H1 (cell line): ENCODE measurements around the gene ANKFN1. TPM values are rescaled to one million over a fixed set of nuclear protein-coding genes. Genes with fewer than 3 reads are reported as not detected.

Experiments
- CTCF ChIA-PET: fragments of 300-600 bp; sonication (Branson Sonifier 250); formaldehyde crosslinking; loops from one replicate; lab custom pipeline; 2021; ENCODE audit not compliant: partially characterized antibody; lab: Charles Lee
- POLR2A ChIA-PET: fragments of 300-600 bp; sonication (Branson Sonifier 250); formaldehyde crosslinking; loops from one replicate; lab custom pipeline; 2021; ENCODE audit warnings: inconsistent platforms; ENCODE audit not compliant: partially characterized antibody; lab: Charles Lee
- DNase-seq, 2 experiments: peaks; one replicate each; pipeline versions ENCODE4 v3.0.0 to v3.0.0-alpha.2; 2010 to 2022; ENCODE audit warnings: low spot score in 2 of 2, low read depth in 1 of 2, mixed read lengths in 1 of 2
- FAIRE-seq: peaks from 2 replicates; lab custom pipeline; 2011; peaks lifted over from hg19 to GRCh38; lab: Jason Lieb, UNC
- H2AFZ ChIP-seq: 2 replicates; pipeline ENCODE4 v1.8.1; 2012; ENCODE audit warnings: low read length, inconsistent platforms
- H2AK5ac ChIP-seq: 2 replicates; pipeline ENCODE4 v1.6.1; 2013; ENCODE audit warnings: low read depth, low read length
- H2BK120ac ChIP-seq: replicated peaks from 2 replicates; pipeline ENCODE3; 2013; ENCODE audit warnings: low read depth, low read length, inconsistent platforms
- H2BK12ac ChIP-seq: 2 replicates; pipeline ENCODE4 v1.6.1; 2013; ENCODE audit warnings: low read depth, low read length
- H2BK15ac ChIP-seq: 2 replicates; pipeline ENCODE4 v1.6.1; 2013; ENCODE audit warnings: low read length
- H2BK20ac ChIP-seq: 2 replicates; pipeline ENCODE4 v1.6.1; 2013; ENCODE audit warnings: low read length
- H2BK5ac ChIP-seq: 2 replicates; pipeline ENCODE4 v1.6.1; 2013; ENCODE audit warnings: low read depth, low read length
- H3K14ac ChIP-seq: 2 replicates; pipeline ENCODE4 v1.6.1; 2013; ENCODE audit warnings: inconsistent platforms; ENCODE audit not compliant: insufficient read length
- H3K18ac ChIP-seq: 2 replicates; pipeline ENCODE4 v1.6.1; 2013; ENCODE audit warnings: low read length; ENCODE audit errors: extremely low read depth
- H3K23ac ChIP-seq: 2 replicates; pipeline ENCODE4 v1.6.1; 2013; ENCODE audit warnings: inconsistent platforms; ENCODE audit not compliant: insufficient read length
- H3K23me2 ChIP-seq: 2 replicates; pipeline ENCODE4 v1.6.1; 2013; ENCODE audit warnings: low read depth, low read length
- H3K27ac ChIP-seq: 2 replicates; pipeline ENCODE4 v1.6.1; 2011; ENCODE audit warnings: low read depth, low read length, inconsistent platforms
- H3K27me3 ChIP-seq, 4 experiments: replicated peaks in 1 of 4; 1 replicate in 1 of 4; 2 replicates in 3 of 4; pipeline versions ENCODE4 v1.6.1 to v1.8.1; 2011 to 2013; ENCODE audit warnings: low read length in 3 of 4, mild to moderate bottlenecking in 3 of 4, inconsistent platforms in 2 of 4, mixed read lengths in 2 of 4, moderate library complexity in 1 of 4; ENCODE audit not compliant: control insufficient read depth in 3 of 4, insufficient read depth in 3 of 4; ENCODE audit errors: extremely low read depth in 1 of 4
- H3K36me3 ChIP-seq, 4 experiments: 2 replicates each; pipeline versions ENCODE4 v1.6.1 to v1.8.1; 2011 to 2013; ENCODE audit warnings: mild to moderate bottlenecking in 4 of 4, low read length in 3 of 4, moderate library complexity in 2 of 4, control low read depth in 1 of 4, inconsistent platforms in 1 of 4; ENCODE audit not compliant: insufficient read depth in 4 of 4, control insufficient read depth in 2 of 4
- H3K4ac ChIP-seq: replicated peaks from 2 replicates; pipeline ENCODE3; 2013; ENCODE audit warnings: low read length, low read depth, mixed read lengths, inconsistent platforms; ENCODE audit not compliant: insufficient read length
- H3K4me1 ChIP-seq, 4 experiments: replicated peaks in 1 of 4; 1 replicate in 1 of 4; 2 replicates in 3 of 4; pipeline versions ENCODE4 v1.6.1 to v1.8.1; 2011 to 2013; ENCODE audit warnings: low read length in 3 of 4, inconsistent platforms in 2 of 4, mixed read lengths in 1 of 4; ENCODE audit not compliant: insufficient read depth in 4 of 4, control insufficient read depth in 3 of 4
- H3K4me2 ChIP-seq, 2 experiments: 2 replicates each; pipeline versions ENCODE4 v1.6.1 to v1.8.1; 2011 to 2013; ENCODE audit warnings: low read depth in 2 of 2, low read length in 2 of 2, control low read depth in 1 of 2, inconsistent platforms in 1 of 2, mild to moderate bottlenecking in 1 of 2; ENCODE audit not compliant: insufficient read depth in 1 of 2
- H3K4me3 ChIP-seq, 4 experiments: fragments of 200-600, 300-600 bp in 1 of 4; sonication (generic), shearing (Covaris generic), sonication (Bioruptor Twin) in 1 of 4; 2 replicates each; pipeline versions ENCODE4 v1.5.1 to v1.8.1; 2011 to 2016; ENCODE audit warnings: low read length in 4 of 4, low read depth in 3 of 4, control low read depth in 2 of 4, inconsistent platforms in 2 of 4, mild to moderate bottlenecking in 2 of 4, mixed read lengths in 1 of 4, moderate library complexity in 1 of 4; ENCODE audit not compliant: insufficient read depth in 2 of 4; ENCODE audit errors: extremely low read depth in 1 of 4
- H3K56ac ChIP-seq: replicated peaks from 2 replicates; pipeline ENCODE3; 2013; ENCODE audit warnings: low read depth, mild to moderate bottlenecking, mixed read lengths, low read length, inconsistent platforms; ENCODE audit not compliant: insufficient read length
- H3K79me1 ChIP-seq: 2 replicates; pipeline ENCODE4 v1.6.1; 2013; ENCODE audit warnings: low read depth, low read length, control low read depth
- H3K79me2 ChIP-seq, 2 experiments: 2 replicates each; pipeline versions ENCODE4 v1.6.1 to v1.8.1; 2012 to 2013; ENCODE audit warnings: low read length in 2 of 2, mild to moderate bottlenecking in 2 of 2, inconsistent platforms in 1 of 2; ENCODE audit not compliant: insufficient read depth in 2 of 2, control insufficient read depth in 1 of 2
- H3K9ac ChIP-seq, 4 experiments: replicated peaks in 1 of 4; 1 replicate in 1 of 4; 2 replicates in 3 of 4; pipeline versions ENCODE4 v1.6.1 to v1.8.1; 2011 to 2013; ENCODE audit warnings: low read depth in 3 of 4, low read length in 3 of 4, control low read depth in 2 of 4, mild to moderate bottlenecking in 2 of 4, moderate library complexity in 2 of 4, inconsistent platforms in 1 of 4; ENCODE audit errors: extremely low read depth in 1 of 4
- H3K9me3 ChIP-seq, 2 experiments: 2 replicates each; pipeline versions ENCODE4 v1.6.1 to v1.8.1; 2012 to 2013; ENCODE audit warnings: mild to moderate bottlenecking in 2 of 2, moderate library complexity in 2 of 2, control low read depth in 1 of 2, inconsistent platforms in 1 of 2, low read depth in 1 of 2, low read length in 1 of 2, mixed read lengths in 1 of 2; ENCODE audit not compliant: insufficient read depth in 2 of 2
- H4K20me1 ChIP-seq, 2 experiments: replicated peaks in 1 of 2; 2 replicates each; pipeline versions ENCODE3 to v1.8.1; 2011 to 2013; ENCODE audit warnings: inconsistent platforms in 2 of 2, low read length in 2 of 2, mild to moderate bottlenecking in 1 of 2; ENCODE audit not compliant: insufficient read depth in 2 of 2, control insufficient read depth in 1 of 2
- H4K5ac ChIP-seq: 2 replicates; pipeline ENCODE4 v1.6.1; 2013; ENCODE audit warnings: low read length, low read depth, mixed read lengths, inconsistent platforms; ENCODE audit not compliant: insufficient read length
- H4K8ac ChIP-seq: 2 replicates; pipeline ENCODE4 v1.8.0; 2013; ENCODE audit warnings: mild to moderate bottlenecking, moderate library complexity, low read length, inconsistent platforms; ENCODE audit not compliant: insufficient read depth; ENCODE audit errors: extremely low read depth
- H4K91ac ChIP-seq: replicated peaks from 2 replicates; pipeline ENCODE3; 2013; ENCODE audit warnings: low read length, mixed read lengths, inconsistent platforms; ENCODE audit not compliant: insufficient read length
- ASH2L ChIP-seq: fragments of 200-600, 300-600 bp; sonication (generic); IDR thresholded peaks from one replicate; pipeline ENCODE4 v1.7.1; 2017; ENCODE audit warnings: low read length
- BACH1 ChIP-seq: IDR thresholded peaks from 2 replicates; pipeline ENCODE4 v1.6.1; 2012; ENCODE audit warnings: low read length, improper control_type of control experiment
- CHD1 ChIP-seq: IDR thresholded peaks from 2 replicates; pipeline ENCODE4 v1.6.1; 2012; ENCODE audit warnings: low read depth, low read length, improper control_type of control experiment
- SIN3A ChIP-seq, 2 experiments: IDR thresholded peaks in 1 of 2; conservative IDR thresholded peaks in 1 of 2; 2 replicates each; pipeline ENCODE4 v1.6.1; 2011 to 2012; ENCODE audit warnings: low read length in 2 of 2, improper control_type of control experiment in 1 of 2, low read depth in 1 of 2, mild to moderate bottlenecking in 1 of 2
- WGBS, 2 experiments: shearing (Covaris generic) in 1 of 2; methylation state at CpG; one replicate each; pipeline versions ENCODE4 v1.1.6 to v1.1.7; 2013 to 2015; ENCODE audit warnings: low lambda C conversion rate in 2 of 2, mixed read lengths in 2 of 2, inconsistent platforms in 1 of 2, low coverage in 1 of 2, missing lambda C conversion rate in 1 of 2; ENCODE audit not compliant: insufficient replicate concordance in 2 of 2, insufficient coverage in 1 of 2, insufficient read length in 1 of 2; ENCODE audit errors: extremely low coverage in 1 of 2, missing lambda C conversion rate in 1 of 2; 5-methylcytosine and 5-hydroxymethylcytosine counted together
- polyA plus RNA-seq, 7 experiments: library from polyadenylated mRNA; depleted of rRNA in 3 of 7; stranded (reverse) in 5 of 7; unstranded in 2 of 7; fragments of >200 nt in 5 of 7; fragments of 200-250 nt in 2 of 7; gene quantifications; 1 replicate in 5 of 7; 2 replicates in 1 of 7; 4 replicates in 1 of 7; pipeline versions ENCODE4 v1.2.1 to v1.2.3, GENCODE V29; 2011 to 2013; ENCODE audit warnings: missing spikeins in 2 of 7, mixed read lengths in 2 of 7
- total RNA-seq: library from RNA; stranded (reverse); fragmentation: NEBNext Ultra II Directional; extraction: Animal tissue kit (Norgen Biotek cat#: 25700); gene quantifications from 2 replicates; pipeline ENCODE4 v1.2.1, GENCODE V29; 2021

Gene ANKFN1
- total and polyA plus RNA-seq, 2 of the 8 experiments (the other 6 are each of a cell fraction or from before 2014, with no cell fraction given), result not detected

GRCh38 chr17:56182081-56182480 lies 28.8 kb downstream of the ANKFN1 start:
- Histone ChIP-seq H3K9me3 (no peaks in the 10 kb centered on the region), H3K9ac (no peak overlapping the region), H3K4me2 (no peak overlapping the region), H4K91ac (no peak overlapping the region), H3K27me3 (no peaks in the 10 kb centered on the region), H2BK5ac (no peak overlapping the region), H3K4me1 (no peaks in the 10 kb centered on the region), H2BK120ac (no peak overlapping the region), H3K56ac (no peak overlapping the region), H4K8ac (no peak overlapping the region), H3K18ac (no peak overlapping the region), H3K4ac (no peak overlapping the region), H3K36me3 (no peaks in the 10 kb centered on the region), H4K5ac (no peak overlapping the region), H3K23me2 (no peaks in the 10 kb centered on the region), H4K20me1 (no peaks in the 10 kb centered on the region), H2BK20ac (no peak overlapping the region), H3K79me1 (no peaks in the 10 kb centered on the region), H2BK12ac (no peak overlapping the region), H2BK15ac (no peak overlapping the region), H3K79me2 (no peaks in the 10 kb centered on the region), H3K27ac (no peak overlapping the region), H2AFZ (no peak overlapping the region), H2AK5ac (no peak overlapping the region), H3K4me3 (no peak overlapping the region), H3K14ac (no peak overlapping the region), H3K23ac (no peak overlapping the region)
- no peak for DNase-seq
- 95% methylated on average over 1 of the region's 1 CpG; no CpG with 5 or more reads in 1 of the 2 experiments for WGBS, 2 experiments
- no peak for FAIRE-seq
- ChIA-PET CTCF (interaction anchor here (1.8 kb wide), 1 partner anchor 137 kb away, joined by 5 read pairs; no protein-coding TSS in a partner anchor), POLR2A (no interaction called here)
- TF ChIP-seq SIN3A (conservative IDR thresholded peaks at IDR 0.05 in 1 of 2, IDR thresholded peaks at IDR 0.05 in 1 of 2; ENCODE audit: low read depth in 1 of 2, low read length in 2 of 2), result no peak
- no peak for TF ChIP-seq ASH2L
- TF ChIP-seq CHD1, result no peak
- TF ChIP-seq BACH1, result no peak
